Measurements from ENCODE around the gene ANKRD10. TPM values are rescaled to one million over a fixed set of nuclear protein-coding genes. Genes with fewer than 3 reads are reported as not detected.
A peak's percentile ranks its signal among the peaks of the same experiment; 100 is the strongest.

The ANKRD10 gene
- total RNA-seq, 2 donors from 2014 or later = 95.5 to 137 TPM

- H3K4me1 Mint-ChIP-seq (ENCODE audit: low read depth in 2 of 2) = no peaks in the 10 kb centered on the region
- no peak for DNase-seq (ENCODE audit: low spot score)
- H3K9me3 Mint-ChIP-seq = peaks cover 4% of the 10 kb centered on the region
- no peak overlapping the region for H3K27ac Mint-ChIP-seq
- peaks cover 29 to 36% of the 10 kb centered on the region in 2 donors for H3K27me3 Mint-ChIP-seq
- H3K4me3 Mint-ChIP-seq = no peak overlapping the region
- peaks cover 26% of the 10 kb centered on the region for H3K36me3 Mint-ChIP-seq
- no peak for ATAC-seq
Observed at GRCh38 chr13:110937511-110938285, 22.8 kb upstream of the ANKRD10 start.

GRCh38 chr13:110936519-110936918, 21.6 kb upstream of the ANKRD10 start:
- no peak for ATAC-seq
- H3K36me3 Mint-ChIP-seq = peaks cover 27% of the 10 kb centered on the region
- no peak for DNase-seq (ENCODE audit: low spot score)
- H3K27ac Mint-ChIP-seq = no peak overlapping the region
- peaks cover 28 to 39% of the 10 kb centered on the region in 2 donors for H3K27me3 Mint-ChIP-seq
- no peak overlapping the region for H3K4me3 Mint-ChIP-seq
- peaks cover 7% of the 10 kb centered on the region for H3K9me3 Mint-ChIP-seq
- H3K4me1 Mint-ChIP-seq (ENCODE audit: low read depth in 2 of 2) = no peaks in the 10 kb centered on the region

- Mint-ChIP-seq H3K4me3 (no peak overlapping the region), H3K9me3 (peaks cover 7% of the 10 kb centered on the region), H3K27ac (no peak overlapping the region), H3K4me1 (ENCODE audit: low read depth in 2 of 2) (peaks cover 0 to 6% of the 10 kb centered on the region in 2 donors), H3K27me3 (peaks cover 38 to 60% of the 10 kb centered on the region in 2 donors), H3K36me3 (peaks cover 27% of the 10 kb centered on the region)
- ATAC-seq (no peak), DNase-seq (ENCODE audit: low spot score) (no peak)
Observed at GRCh38 chr13:110932588-110932987, 17.7 kb upstream of the ANKRD10 start.

- H3K36me3 Mint-ChIP-seq = peaks cover 17% of the 10 kb centered on the region
- ATAC-seq (peak in 1 of 2 donors; percentile 61), DNase-seq (ENCODE audit: low spot score) (no peak)
- H3K27ac Mint-ChIP-seq = peak overlapping the region in 1 of 2 donors; percentile 61
- H3K27me3 Mint-ChIP-seq = peaks cover 46 to 57% of the 10 kb centered on the region in 2 donors
- H3K4me1 Mint-ChIP-seq (ENCODE audit: low read depth in 2 of 2) = peaks cover 0 to 6% of the 10 kb centered on the region in 2 donors
- peaks cover 7% of the 10 kb centered on the region for H3K9me3 Mint-ChIP-seq
- no peak overlapping the region for H3K4me3 Mint-ChIP-seq
Observed at GRCh38 chr13:110929104-110929777, 14.4 kb upstream of the ANKRD10 start.

- Mint-ChIP-seq H3K4me3 (no peak overlapping the region), H3K9me3 (no peaks in the 10 kb centered on the region), H3K27me3 (peaks cover 52 to 57% of the 10 kb centered on the region in 2 donors), H3K4me1 (ENCODE audit: low read depth in 2 of 2) (peaks cover 15 to 16% of the 10 kb centered on the region in 2 donors), H3K36me3 (no peaks in the 10 kb centered on the region), H3K27ac (no peak overlapping the region)
- DNase-seq (ENCODE audit: low spot score) (no peak), ATAC-seq (no peak)
Observed at GRCh38 chr13:110925023-110925612, 10.2 kb upstream of the ANKRD10 start.

- Mint-ChIP-seq H3K27ac (no peak overlapping the region), H3K36me3 (no peaks in the 10 kb centered on the region), H3K27me3 (peaks cover 46 to 53% of the 10 kb centered on the region in 2 donors), H3K9me3 (no peaks in the 10 kb centered on the region), H3K4me1 (ENCODE audit: low read depth in 2 of 2) (peaks cover 17 to 19% of the 10 kb centered on the region in 2 donors), H3K4me3 (no peak overlapping the region)
- ATAC-seq (no peak), DNase-seq (ENCODE audit: low spot score) (no peak)
Observed at GRCh38 chr13:110924639-110924934, 9.7 kb upstream of the ANKRD10 start.

- no peaks in the 10 kb centered on the region for H3K9me3 Mint-ChIP-seq
- peaks cover 15 to 17% of the 10 kb centered on the region in 2 donors for H3K4me1 Mint-ChIP-seq (ENCODE audit: low read depth in 2 of 2)
- H3K27me3 Mint-ChIP-seq = peaks cover 44 to 49% of the 10 kb centered on the region in 2 donors
- ATAC-seq (no peak), DNase-seq (ENCODE audit: low spot score) (no peak)
- H3K27ac Mint-ChIP-seq = no peak overlapping the region
- H3K36me3 Mint-ChIP-seq = no peaks in the 10 kb centered on the region
- no peak overlapping the region for H3K4me3 Mint-ChIP-seq
Observed at GRCh38 chr13:110923777-110924638, 9.1 kb upstream of the ANKRD10 start.

- no peak for DNase-seq (ENCODE audit: low spot score)
- no peak overlapping the region for H3K4me3 Mint-ChIP-seq
- H3K36me3 Mint-ChIP-seq = no peaks in the 10 kb centered on the region
- peaks cover 36 to 42% of the 10 kb centered on the region in 2 donors for H3K27me3 Mint-ChIP-seq
- H3K27ac Mint-ChIP-seq = no peak overlapping the region
- ATAC-seq = no peak
- H3K4me1 Mint-ChIP-seq (ENCODE audit: low read depth in 2 of 2) = peaks cover 13 to 17% of the 10 kb centered on the region in 2 donors
- H3K9me3 Mint-ChIP-seq = no peaks in the 10 kb centered on the region
Observed at GRCh38 chr13:110923086-110923485, 8.2 kb upstream of the ANKRD10 start.

- no peaks in the 10 kb centered on the region for H3K36me3 Mint-ChIP-seq
- no peaks in the 10 kb centered on the region for H3K9me3 Mint-ChIP-seq
- DNase-seq (ENCODE audit: low spot score) = no peak
- H3K27ac Mint-ChIP-seq = no peak overlapping the region
- peaks cover 13 to 17% of the 10 kb centered on the region in 2 donors for H3K4me1 Mint-ChIP-seq (ENCODE audit: low read depth in 2 of 2)
- peaks cover 36 to 42% of the 10 kb centered on the region in 2 donors for H3K27me3 Mint-ChIP-seq
- no peak overlapping the region for H3K4me3 Mint-ChIP-seq
- ATAC-seq = no peak
Observed at GRCh38 chr13:110922506-110922905, 7.6 kb upstream of the ANKRD10 start.

- DNase-seq (ENCODE audit: low spot score) = no peak
- Mint-ChIP-seq H3K4me3 (peak overlapping the region; percentile 34), H3K9me3 (no peaks in the 10 kb centered on the region), H3K4me1 (ENCODE audit: low read depth in 2 of 2) (peaks cover 13 to 17% of the 10 kb centered on the region in 2 donors), H3K36me3 (no peaks in the 10 kb centered on the region), H3K27me3 (peaks cover 28 to 34% of the 10 kb centered on the region in 2 donors), H3K27ac (peak overlapping the region in 1 of 2 donors; percentile 22)
- ATAC-seq = no peak
Observed at GRCh38 chr13:110921695-110922094, 6.8 kb upstream of the ANKRD10 start.

- H3K9me3 Mint-ChIP-seq = no peaks in the 10 kb centered on the region
- H3K4me1 Mint-ChIP-seq (ENCODE audit: low read depth in 2 of 2) = peaks cover 17% of the 10 kb centered on the region in 2 donors
- no peak for ATAC-seq
- H3K36me3 Mint-ChIP-seq = no peaks in the 10 kb centered on the region
- H3K27ac Mint-ChIP-seq = peak overlapping the region; percentile 22 to 31
- DNase-seq (ENCODE audit: low spot score) = no peak
- H3K4me3 Mint-ChIP-seq = peak overlapping the region; percentile 34
- peaks cover 26 to 31% of the 10 kb centered on the region in 2 donors for H3K27me3 Mint-ChIP-seq
Observed at GRCh38 chr13:110921209-110921608, 6.3 kb upstream of the ANKRD10 start.

GRCh38 chr13:110920038-110920437, 5.2 kb upstream of the ANKRD10 start:
- Mint-ChIP-seq H3K4me3 (peak overlapping the region; percentile 26), H3K27me3 (peaks cover 26 to 31% of the 10 kb centered on the region in 2 donors), H3K36me3 (no peaks in the 10 kb centered on the region), H3K27ac (peak overlapping the region; percentile 31 to 68), H3K9me3 (no peaks in the 10 kb centered on the region), H3K4me1 (ENCODE audit: low read depth in 2 of 2) (peaks cover 18 to 22% of the 10 kb centered on the region in 2 donors)
- DNase-seq (ENCODE audit: low spot score) (no peak), ATAC-seq (no peak)

Measured in natural killer cell treated with Interleukin-12 subunit alpha and Interleukin-12 subunit beta and Interleukin-15 and Interleukin-18, amount 100 ng/mL, for 72 hours (primary cell).